Measurements from ENCODE around the gene DNAI7. TPM values are rescaled to one million over a fixed set of nuclear protein-coding genes. Genes with fewer than 3 reads are reported as not detected.

The DNAI7 gene
- total and polyA plus RNA-seq, 2 of the 13 experiments (the other 11 are each of a cell fraction or from before 2014, with no cell fraction given): 0.04 to 0.25 TPM

DNA sequence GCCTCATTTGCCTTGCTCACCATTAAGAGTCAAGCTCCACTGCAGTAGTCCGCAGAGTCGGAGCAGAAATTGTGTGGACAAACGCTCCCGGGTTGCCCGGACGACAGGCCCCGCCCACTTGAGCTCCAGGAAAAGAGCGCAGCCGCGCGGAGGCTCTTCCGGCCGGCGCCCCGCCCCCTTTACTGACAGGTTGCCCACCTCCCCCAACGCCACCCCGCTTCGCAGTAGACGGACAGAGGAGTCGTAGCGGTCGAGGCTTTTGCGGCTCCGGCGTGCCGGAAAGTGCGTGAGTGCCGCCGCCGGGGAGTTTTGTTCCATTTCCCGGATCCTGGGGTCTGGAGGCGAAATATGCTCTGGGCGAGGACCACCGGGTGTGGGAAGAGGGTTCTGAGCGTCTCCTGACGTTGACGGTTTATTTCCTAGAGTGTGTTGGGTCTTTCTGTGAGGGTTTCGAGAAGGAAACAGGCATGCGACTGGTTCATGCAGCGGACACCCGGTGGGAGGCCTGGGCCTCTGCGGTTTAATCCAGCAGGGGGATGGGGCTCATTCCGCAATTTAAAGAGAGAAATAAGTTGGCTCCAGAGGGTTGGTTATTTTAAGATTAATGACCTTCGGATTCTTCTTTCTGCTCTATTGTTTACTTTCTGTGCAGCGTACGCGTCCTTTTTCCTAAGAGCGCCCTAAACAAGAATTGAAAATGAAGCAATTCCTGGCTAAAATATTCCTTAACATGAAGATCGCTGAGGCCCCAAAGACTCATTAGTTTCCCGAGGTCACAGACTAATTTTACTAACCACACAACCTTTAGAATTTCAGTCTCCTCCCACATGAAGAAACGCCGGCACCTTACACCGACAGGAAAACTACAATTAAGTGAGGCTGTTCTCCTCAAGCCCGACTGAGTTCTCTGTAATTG, at the start of gene DNAI7, which contains the start of gene ETFRF1 (continued):
- TF ChIP-seq, protein P1, sequence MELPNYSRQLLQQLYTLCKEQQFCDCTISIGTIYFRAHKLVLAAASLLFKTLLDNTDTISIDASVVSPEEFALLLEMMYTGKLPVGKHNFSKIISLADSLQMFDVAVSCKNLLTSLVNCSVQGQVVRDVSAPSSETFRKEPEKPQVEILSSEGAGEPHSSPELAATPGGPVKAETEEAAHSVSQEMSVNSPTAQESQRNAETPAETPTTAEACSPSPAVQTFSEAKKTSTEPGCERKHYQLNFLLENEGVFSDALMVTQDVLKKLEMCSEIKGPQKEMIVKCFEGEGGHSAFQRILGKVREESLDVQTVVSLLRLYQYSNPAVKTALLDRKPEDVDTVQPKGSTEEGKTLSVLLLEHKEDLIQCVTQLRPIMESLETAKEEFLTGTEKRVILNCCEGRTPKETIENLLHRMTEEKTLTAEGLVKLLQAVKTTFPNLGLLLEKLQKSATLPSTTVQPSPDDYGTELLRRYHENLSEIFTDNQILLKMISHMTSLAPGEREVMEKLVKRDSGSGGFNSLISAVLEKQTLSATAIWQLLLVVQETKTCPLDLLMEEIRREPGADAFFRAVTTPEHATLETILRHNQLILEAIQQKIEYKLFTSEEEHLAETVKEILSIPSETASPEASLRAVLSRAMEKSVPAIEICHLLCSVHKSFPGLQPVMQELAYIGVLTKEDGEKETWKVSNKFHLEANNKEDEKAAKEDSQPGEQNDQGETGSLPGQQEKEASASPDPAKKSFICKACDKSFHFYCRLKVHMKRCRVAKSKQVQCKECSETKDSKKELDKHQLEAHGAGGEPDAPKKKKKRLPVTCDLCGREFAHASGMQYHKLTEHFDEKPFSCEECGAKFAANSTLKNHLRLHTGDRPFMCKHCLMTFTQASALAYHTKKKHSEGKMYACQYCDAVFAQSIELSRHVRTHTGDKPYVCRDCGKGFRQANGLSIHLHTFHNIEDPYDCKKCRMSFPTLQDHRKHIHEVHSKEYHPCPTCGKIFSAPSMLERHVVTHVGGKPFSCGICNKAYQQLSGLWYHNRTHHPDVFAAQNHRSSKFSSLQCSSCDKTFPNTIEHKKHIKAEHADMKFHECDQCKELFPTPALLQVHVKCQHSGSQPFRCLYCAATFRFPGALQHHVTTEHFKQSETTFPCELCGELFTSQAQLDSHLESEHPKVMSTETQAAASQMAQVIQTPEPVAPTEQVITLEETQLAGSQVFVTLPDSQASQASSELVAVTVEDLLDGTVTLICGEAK (IDR thresholded peaks at IDR 0.05): no peak
- TF ChIP-seq, protein P1 (CRISPR knock-in tag; IDR thresholded peaks at IDR 0.05): peak; percentile 62; the same call in 1 of the 2 replicates
- TF ChIP-seq ARNT2 (CRISPR knock-in tag; IDR thresholded peaks at IDR 0.05; ENCODE audit: low read depth): peak; percentile 82
- no peak for TF ChIP-seq ZFP36 (IDR thresholded peaks at IDR 0.05; ENCODE audit: borderline replicate concordance, low read depth, low read length, partially characterized antibody)
- TF ChIP-seq ZBTB7A (CRISPR knock-in tag; IDR thresholded peaks at IDR 0.05): no peak
- TF ChIP-seq, protein P2, sequence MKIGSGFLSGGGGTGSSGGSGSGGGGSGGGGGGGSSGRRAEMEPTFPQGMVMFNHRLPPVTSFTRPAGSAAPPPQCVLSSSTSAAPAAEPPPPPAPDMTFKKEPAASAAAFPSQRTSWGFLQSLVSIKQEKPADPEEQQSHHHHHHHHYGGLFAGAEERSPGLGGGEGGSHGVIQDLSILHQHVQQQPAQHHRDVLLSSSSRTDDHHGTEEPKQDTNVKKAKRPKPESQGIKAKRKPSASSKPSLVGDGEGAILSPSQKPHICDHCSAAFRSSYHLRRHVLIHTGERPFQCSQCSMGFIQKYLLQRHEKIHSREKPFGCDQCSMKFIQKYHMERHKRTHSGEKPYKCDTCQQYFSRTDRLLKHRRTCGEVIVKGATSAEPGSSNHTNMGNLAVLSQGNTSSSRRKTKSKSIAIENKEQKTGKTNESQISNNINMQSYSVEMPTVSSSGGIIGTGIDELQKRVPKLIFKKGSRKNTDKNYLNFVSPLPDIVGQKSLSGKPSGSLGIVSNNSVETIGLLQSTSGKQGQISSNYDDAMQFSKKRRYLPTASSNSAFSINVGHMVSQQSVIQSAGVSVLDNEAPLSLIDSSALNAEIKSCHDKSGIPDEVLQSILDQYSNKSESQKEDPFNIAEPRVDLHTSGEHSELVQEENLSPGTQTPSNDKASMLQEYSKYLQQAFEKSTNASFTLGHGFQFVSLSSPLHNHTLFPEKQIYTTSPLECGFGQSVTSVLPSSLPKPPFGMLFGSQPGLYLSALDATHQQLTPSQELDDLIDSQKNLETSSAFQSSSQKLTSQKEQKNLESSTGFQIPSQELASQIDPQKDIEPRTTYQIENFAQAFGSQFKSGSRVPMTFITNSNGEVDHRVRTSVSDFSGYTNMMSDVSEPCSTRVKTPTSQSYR (CRISPR knock-in tag; IDR thresholded peaks at IDR 0.05; ENCODE audit: borderline replicate concordance): peak; percentile 85
- TF ChIP-seq REPIN1 (CRISPR knock-in tag; IDR thresholded peaks at IDR 0.05; ENCODE audit: borderline replicate concordance, low read depth): peak; percentile 65; the same call in 1 of the 2 replicates
- peak; percentile 99 for TF ChIP-seq HNRNPLL (IDR thresholded peaks at IDR 0.05; ENCODE audit: low read depth, low read length, poor library complexity, severe bottlenecking)
- TF ChIP-seq, protein P3, sequence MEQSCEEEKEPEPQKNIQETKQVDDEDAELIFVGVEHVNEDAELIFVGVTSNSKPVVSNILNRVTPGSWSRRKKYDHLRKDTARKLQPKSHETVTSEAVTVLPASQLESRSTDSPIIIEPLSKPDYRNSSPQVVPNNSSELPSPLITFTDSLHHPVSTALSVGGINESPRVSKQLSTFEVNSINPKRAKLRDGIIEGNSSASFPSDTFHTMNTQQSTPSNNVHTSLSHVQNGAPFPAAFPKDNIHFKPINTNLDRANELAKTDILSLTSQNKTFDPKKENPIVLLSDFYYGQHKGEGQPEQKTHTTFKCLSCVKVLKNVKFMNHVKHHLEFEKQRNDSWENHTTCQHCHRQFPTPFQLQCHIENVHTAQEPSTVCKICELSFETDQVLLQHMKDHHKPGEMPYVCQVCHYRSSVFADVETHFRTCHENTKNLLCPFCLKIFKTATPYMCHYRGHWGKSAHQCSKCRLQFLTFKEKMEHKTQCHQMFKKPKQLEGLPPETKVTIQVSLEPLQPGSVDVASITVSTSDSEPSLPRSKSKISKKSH (CRISPR knock-in tag; IDR thresholded peaks at IDR 0.05; ENCODE audit: borderline replicate concordance): peak; percentile 42; the same call in 1 of the 2 replicates
- TF ChIP-seq HOXA3 (CRISPR knock-in tag; IDR thresholded peaks at IDR 0.05): peak; percentile 39; the same call in 1 of the 2 replicates
- TF ChIP-seq PPARG (CRISPR knock-in tag; conservative IDR thresholded peaks at IDR 0.05): no peak
- no peak for TF ChIP-seq SYNCRIP (IDR thresholded peaks at IDR 0.05; ENCODE audit: insufficient read depth, low read depth, low read length)
- TF ChIP-seq FOXM1 (CRISPR knock-in tag; IDR thresholded peaks at IDR 0.05): no peak
